ENCODE results near the gene GPX5.

Gene GPX5

DNA sequence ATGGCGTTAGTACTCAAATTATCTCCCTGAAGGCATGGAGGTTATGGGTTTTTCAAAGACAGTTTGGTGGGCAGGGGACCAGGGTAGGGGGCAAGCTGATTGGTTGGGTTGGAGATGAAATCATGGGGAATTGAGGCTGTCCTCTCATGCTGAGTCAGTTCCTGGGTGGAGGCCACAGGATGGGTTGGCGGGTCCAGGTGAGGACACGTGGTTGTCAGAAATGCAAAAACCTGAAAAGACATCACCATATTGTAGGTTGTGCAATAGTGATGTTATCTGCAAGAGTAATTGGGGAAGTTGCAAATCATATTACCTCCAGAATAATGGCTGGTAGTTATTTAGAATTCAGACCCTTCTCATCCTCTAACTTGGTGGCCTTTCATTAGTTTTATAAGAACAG is 40.2 kb upstream of the GPX5 start:
- ChIA-PET POLR2A (no interaction called here), CTCF (no interaction called here)
- TF ChIP-seq ZFP37 (tag by site-specific recombination; IDR thresholded peaks at IDR 0.05) (no peak), ZNF555 (tag by site-specific recombination; conservative IDR thresholded peaks at IDR 0.05) (no peak), ZNF560 (tag by site-specific recombination; IDR thresholded peaks at IDR 0.05; ENCODE audit: borderline replicate concordance) (no peak), KLF16 (tag by site-specific recombination; IDR thresholded peaks at IDR 0.05) (no peak), ZNF23 (tag by site-specific recombination; IDR thresholded peaks at IDR 0.05; ENCODE audit: borderline replicate concordance) (no peak), ZNF2 (tag by site-specific recombination; IDR thresholded peaks at IDR 0.05) (no peak), ZNF558 (tag by site-specific recombination; IDR thresholded peaks at IDR 0.05) (no peak), ZNF48 (tag by site-specific recombination; IDR thresholded peaks at IDR 0.05) (no peak), ZNF202 (tag by site-specific recombination; IDR thresholded peaks at IDR 0.05; ENCODE audit: borderline replicate concordance) (no peak), IKZF3 (tag by site-specific recombination; IDR thresholded peaks at IDR 0.05) (no peak), ZNF660 (tag by site-specific recombination; IDR thresholded peaks at IDR 0.05) (no peak)
- TF ChIP-seq, protein P1, sequence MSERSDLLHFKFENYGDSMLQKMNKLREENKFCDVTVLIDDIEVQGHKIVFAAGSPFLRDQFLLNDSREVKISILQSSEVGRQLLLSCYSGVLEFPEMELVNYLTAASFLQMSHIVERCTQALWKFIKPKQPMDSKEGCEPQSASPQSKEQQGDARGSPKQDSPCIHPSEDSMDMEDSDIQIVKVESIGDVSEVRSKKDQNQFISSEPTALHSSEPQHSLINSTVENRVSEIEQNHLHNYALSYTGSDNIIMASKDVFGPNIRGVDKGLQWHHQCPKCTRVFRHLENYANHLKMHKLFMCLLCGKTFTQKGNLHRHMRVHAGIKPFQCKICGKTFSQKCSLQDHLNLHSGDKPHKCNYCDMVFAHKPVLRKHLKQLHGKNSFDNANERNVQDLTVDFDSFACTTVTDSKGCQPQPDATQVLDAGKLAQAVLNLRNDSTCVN (tag by site-specific recombination; optimal IDR thresholded peaks at IDR 0.05) = no peak
- TF ChIP-seq, protein P2, sequence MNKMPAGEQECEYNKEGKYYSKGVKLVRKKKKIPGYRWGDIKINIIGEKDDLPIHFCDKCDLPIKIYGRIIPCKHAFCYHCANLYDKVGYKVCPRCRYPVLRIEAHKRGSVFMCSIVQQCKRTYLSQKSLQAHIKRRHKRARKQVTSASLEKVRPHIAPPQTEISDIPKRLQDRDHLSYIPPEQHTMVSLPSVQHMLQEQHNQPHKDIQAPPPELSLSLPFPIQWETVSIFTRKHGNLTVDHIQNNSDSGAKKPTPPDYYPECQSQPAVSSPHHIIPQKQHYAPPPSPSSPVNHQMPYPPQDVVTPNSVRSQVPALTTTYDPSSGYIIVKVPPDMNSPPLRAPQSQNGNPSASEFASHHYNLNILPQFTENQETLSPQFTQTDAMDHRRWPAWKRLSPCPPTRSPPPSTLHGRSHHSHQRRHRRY (tag by site-specific recombination; IDR thresholded peaks at IDR 0.05) = no peak
- TF ChIP-seq, protein P3, sequence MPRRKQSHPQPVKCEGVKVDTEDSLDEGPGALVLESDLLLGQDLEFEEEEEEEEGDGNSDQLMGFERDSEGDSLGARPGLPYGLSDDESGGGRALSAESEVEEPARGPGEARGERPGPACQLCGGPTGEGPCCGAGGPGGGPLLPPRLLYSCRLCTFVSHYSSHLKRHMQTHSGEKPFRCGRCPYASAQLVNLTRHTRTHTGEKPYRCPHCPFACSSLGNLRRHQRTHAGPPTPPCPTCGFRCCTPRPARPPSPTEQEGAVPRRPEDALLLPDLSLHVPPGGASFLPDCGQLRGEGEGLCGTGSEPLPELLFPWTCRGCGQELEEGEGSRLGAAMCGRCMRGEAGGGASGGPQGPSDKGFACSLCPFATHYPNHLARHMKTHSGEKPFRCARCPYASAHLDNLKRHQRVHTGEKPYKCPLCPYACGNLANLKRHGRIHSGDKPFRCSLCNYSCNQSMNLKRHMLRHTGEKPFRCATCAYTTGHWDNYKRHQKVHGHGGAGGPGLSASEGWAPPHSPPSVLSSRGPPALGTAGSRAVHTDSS (tag by site-specific recombination; IDR thresholded peaks at IDR 0.05) = no peak
- TF ChIP-seq, protein P4, sequence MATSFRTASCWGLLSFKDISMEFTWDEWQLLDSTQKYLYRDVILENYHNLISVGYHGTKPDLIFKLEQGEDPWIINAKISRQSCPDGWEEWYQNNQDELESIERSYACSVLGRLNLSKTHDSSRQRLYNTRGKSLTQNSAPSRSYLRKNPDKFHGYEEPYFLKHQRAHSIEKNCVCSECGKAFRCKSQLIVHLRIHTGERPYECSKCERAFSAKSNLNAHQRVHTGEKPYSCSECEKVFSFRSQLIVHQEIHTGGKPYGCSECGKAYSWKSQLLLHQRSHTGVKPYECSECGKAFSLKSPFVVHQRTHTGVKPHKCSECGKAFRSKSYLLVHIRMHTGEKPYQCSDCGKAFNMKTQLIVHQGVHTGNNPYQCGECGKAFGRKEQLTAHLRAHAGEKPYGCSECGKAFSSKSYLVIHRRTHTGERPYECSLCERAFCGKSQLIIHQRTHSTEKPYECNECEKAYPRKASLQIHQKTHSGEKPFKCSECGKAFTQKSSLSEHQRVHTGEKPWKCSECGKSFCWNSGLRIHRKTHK (tag by site-specific recombination; IDR thresholded peaks at IDR 0.05) = no peak
- TF ChIP-seq, protein P5, sequence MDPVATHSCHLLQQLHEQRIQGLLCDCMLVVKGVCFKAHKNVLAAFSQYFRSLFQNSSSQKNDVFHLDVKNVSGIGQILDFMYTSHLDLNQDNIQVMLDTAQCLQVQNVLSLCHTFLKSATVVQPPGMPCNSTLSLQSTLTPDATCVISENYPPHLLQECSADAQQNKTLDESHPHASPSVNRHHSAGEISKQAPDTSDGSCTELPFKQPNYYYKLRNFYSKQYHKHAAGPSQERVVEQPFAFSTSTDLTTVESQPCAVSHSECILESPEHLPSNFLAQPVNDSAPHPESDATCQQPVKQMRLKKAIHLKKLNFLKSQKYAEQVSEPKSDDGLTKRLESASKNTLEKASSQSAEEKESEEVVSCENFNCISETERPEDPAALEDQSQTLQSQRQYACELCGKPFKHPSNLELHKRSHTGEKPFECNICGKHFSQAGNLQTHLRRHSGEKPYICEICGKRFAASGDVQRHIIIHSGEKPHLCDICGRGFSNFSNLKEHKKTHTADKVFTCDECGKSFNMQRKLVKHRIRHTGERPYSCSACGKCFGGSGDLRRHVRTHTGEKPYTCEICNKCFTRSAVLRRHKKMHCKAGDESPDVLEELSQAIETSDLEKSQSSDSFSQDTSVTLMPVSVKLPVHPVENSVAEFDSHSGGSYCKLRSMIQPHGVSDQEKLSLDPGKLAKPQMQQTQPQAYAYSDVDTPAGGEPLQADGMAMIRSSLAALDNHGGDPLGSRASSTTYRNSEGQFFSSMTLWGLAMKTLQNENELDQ (tag by site-specific recombination; IDR thresholded peaks at IDR 0.05; ENCODE audit: low read depth) = no peak
- Histone ChIP-seq H3K9me3 (ENCODE audit: control insufficient read depth, insufficient read depth, low read depth, low read length) (no peaks in the 10 kb centered on the region), H3K4me3 (ENCODE audit: low read depth, low read length) (no peak overlapping the region), H3K27ac (ENCODE audit: extremely low read depth, low read depth, low read length) (no peak overlapping the region), H3K4me1 (ENCODE audit: control insufficient read depth, insufficient read depth, low read length) (no peaks in the 10 kb centered on the region), H3K36me3 (ENCODE audit: control insufficient read depth in 2 of 2, insufficient read depth in 1 of 2, low read length in 2 of 2) (no peaks in the 10 kb centered on the region)

DNA sequence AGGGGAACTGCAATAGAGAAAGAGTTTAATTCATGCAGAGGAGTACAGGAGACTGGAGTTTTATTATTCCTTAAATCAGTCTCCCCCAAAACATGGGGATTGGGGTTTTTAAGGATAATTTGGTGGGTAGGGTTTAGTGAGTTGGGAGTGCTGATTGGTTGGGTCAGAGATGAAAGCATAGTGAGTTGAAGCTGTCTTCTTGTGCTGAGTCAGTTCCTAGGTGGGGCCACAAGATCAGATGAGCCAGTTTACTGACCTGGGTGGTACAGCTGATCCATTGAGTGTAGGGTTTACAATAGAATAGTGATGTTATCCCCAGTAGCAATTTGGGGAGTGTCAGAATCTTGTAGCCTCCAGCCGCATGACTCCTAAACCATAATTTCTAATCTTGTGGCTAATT is 39.1 kb upstream of the GPX5 start:
- Histone ChIP-seq H3K4me3 (ENCODE audit: low read depth, low read length) (no peak overlapping the region), H3K36me3 (ENCODE audit: control insufficient read depth in 2 of 2, insufficient read depth in 1 of 2, low read length in 2 of 2) (no peaks in the 10 kb centered on the region), H3K27ac (ENCODE audit: extremely low read depth, low read depth, low read length) (no peak overlapping the region), H3K4me1 (ENCODE audit: control insufficient read depth, insufficient read depth, low read length) (no peaks in the 10 kb centered on the region), H3K9me3 (ENCODE audit: control insufficient read depth, insufficient read depth, low read depth, low read length) (no peaks in the 10 kb centered on the region)
- CTCF ChIA-PET = interaction anchor here (0.6 to 0.7 kb wide), 2 partner anchors 8 to 437 kb away, joined by 4 read pairs; partner anchors contain the start of gene TRIM27
- POLR2A ChIA-PET = no interaction called here
- no peak for TF ChIP-seq ZNF132 (tag by site-specific recombination; IDR thresholded peaks at IDR 0.05; ENCODE audit: borderline replicate concordance)
- TF ChIP-seq YY2 (tag by site-specific recombination; IDR thresholded peaks at IDR 0.05) = no peak
- no peak for TF ChIP-seq ZSCAN30 (tag by site-specific recombination; IDR thresholded peaks at IDR 0.05)
- no peak for TF ChIP-seq MEIS1 (CRISPR knock-in tag; IDR thresholded peaks at IDR 0.05; ENCODE audit: borderline replicate concordance)
- TF ChIP-seq ZNF677 (tag by site-specific recombination; IDR thresholded peaks at IDR 0.05) = no peak
- TF ChIP-seq, protein P6, sequence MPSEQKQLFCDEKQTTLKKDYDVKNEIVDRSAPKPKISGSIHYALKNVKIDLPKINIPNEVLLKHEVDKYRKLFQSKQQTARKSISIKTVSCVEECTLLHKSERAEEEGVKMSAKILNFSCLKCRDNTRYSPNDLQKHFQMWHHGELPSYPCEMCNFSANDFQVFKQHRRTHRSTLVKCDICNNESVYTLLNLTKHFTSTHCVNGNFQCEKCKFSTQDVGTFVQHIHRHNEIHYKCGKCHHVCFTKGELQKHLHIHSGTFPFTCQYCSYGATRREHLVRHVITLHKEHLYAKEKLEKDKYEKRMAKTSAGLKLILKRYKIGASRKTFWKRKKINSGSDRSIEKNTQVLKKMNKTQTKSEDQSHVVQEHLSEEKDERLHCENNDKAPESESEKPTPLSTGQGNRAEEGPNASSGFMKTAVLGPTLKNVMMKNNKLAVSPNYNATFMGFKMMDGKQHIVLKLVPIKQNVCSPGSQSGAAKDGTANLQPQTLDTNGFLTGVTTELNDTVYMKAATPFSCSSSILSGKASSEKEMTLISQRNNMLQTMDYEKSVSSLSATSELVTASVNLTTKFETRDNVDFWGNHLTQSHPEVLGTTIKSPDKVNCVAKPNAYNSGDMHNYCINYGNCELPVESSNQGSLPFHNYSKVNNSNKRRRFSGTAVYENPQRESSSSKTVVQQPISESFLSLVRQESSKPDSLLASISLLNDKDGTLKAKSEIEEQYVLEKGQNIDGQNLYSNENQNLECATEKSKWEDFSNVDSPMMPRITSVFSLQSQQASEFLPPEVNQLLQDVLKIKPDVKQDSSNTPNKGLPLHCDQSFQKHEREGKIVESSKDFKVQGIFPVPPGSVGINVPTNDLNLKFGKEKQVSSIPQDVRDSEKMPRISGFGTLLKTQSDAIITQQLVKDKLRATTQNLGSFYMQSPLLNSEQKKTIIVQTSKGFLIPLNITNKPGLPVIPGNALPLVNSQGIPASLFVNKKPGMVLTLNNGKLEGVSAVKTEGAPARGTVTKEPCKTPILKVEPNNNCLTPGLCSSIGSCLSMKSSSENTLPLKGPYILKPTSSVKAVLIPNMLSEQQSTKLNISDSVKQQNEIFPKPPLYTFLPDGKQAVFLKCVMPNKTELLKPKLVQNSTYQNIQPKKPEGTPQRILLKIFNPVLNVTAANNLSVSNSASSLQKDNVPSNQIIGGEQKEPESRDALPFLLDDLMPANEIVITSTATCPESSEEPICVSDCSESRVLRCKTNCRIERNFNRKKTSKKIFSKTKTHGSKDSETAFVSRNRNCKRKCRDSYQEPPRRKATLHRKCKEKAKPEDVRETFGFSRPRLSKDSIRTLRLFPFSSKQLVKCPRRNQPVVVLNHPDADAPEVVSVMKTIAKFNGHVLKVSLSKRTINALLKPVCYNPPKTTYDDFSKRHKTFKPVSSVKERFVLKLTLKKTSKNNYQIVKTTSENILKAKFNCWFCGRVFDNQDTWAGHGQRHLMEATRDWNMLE (tag by site-specific recombination; conservative IDR thresholded peaks at IDR 0.05; ENCODE audit: low read depth) = no peak
- no peak for TF ChIP-seq ZNF404 (tag by site-specific recombination; IDR thresholded peaks at IDR 0.05)

Measured in HEK293 (cell line).